Gastrocnemius medialis (tissue), 4 donors: ENCODE data around the gene MAPK8IP1.

Experiments used
- POLR2A ChIP-seq, 2 donors: fragments of 450-650 bp; IDR thresholded peaks; one replicate each; pipeline ENCODE4 v1.6.1; 2017; ENCODE audit warnings: antibody characterized with exemption in 2 of 2, mild to moderate bottlenecking in 2 of 2, moderate library complexity in 2 of 2
- TF ChIP-seq, protein P1 (sequence below), 5 experiments: fragments of 450-650 bp in 3 of 5; fragments of 200-600 bp in 2 of 5; sonication (generic) in 2 of 5; IDR thresholded peaks in 4 of 5; conservative IDR thresholded peaks in 1 of 5; 1 replicate in 4 of 5; 2 replicates in 1 of 5; pipeline ENCODE4 v1.5.1; 2016 to 2019; ENCODE audit warnings: antibody characterized with exemption in 5 of 5, mild to moderate bottlenecking in 3 of 5, moderate library complexity in 3 of 5

DNA sequence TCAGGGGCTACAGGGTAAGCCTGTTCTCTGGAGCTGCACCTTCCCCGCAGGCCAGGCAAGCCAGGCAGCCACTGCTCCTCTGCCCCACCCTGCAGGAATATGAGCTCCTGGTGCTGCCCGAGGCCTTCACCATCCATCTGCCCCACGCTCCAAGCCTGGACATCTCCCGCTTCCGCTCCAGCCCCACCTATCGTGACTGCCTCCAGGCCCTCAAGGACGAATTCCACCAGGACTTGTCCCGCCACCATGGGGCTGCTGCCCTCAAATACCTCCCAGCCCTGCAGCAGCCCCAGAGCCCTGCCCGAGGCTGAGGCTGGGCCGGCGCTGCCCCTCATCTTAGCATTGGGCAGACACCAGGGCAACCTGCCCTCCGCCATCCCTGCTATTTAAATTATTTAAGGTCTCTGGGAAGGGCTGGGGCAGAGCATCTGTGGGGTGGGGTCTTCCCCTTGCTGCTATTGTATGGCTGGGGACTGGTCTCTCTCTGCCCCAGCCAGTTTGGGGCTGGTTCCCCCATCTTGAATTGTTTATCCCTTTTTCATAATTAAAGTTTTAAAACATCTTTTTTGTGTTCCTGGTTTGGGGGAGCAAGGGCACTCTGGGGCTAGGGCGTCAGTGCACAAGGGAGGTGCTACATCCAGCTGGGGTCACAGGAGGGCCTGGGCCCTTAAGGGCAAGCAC, 43.2 kb downstream of the MAPK8IP1 start:
- TF ChIP-seq, protein P1, sequence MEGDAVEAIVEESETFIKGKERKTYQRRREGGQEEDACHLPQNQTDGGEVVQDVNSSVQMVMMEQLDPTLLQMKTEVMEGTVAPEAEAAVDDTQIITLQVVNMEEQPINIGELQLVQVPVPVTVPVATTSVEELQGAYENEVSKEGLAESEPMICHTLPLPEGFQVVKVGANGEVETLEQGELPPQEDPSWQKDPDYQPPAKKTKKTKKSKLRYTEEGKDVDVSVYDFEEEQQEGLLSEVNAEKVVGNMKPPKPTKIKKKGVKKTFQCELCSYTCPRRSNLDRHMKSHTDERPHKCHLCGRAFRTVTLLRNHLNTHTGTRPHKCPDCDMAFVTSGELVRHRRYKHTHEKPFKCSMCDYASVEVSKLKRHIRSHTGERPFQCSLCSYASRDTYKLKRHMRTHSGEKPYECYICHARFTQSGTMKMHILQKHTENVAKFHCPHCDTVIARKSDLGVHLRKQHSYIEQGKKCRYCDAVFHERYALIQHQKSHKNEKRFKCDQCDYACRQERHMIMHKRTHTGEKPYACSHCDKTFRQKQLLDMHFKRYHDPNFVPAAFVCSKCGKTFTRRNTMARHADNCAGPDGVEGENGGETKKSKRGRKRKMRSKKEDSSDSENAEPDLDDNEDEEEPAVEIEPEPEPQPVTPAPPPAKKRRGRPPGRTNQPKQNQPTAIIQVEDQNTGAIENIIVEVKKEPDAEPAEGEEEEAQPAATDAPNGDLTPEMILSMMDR (IDR thresholded peaks at IDR 0.05 in 4 of 5, conservative IDR thresholded peaks at IDR 0.05 in 1 of 5): no peak
- TF ChIP-seq POLR2A (IDR thresholded peaks at IDR 0.05): no peak
